GM13977 (cell line): ENCODE measurements around the gene PGBD5.

Source experiments
- DNase-seq: peaks from one replicate; pipeline ENCODE4 v3.0.0; 2012; ENCODE audit warnings: low spot score
- in situ Hi-C: fragments of 300-500 bp; cut with MboI; formaldehyde crosslinking; loops from one replicate; pipeline ENCODE4 v1.12.0; 2022; ENCODE audit warnings: low sequenced_read_pairs, low pct_unique_long_range_greater_than_20kb, mixed read lengths, inconsistent platforms; ENCODE audit not compliant: unreplicated experiment
- TF ChIP-seq, protein P1 (sequence below): IDR thresholded peaks from 2 replicates; pipeline ENCODE4 v1.5.1; 2012; ENCODE audit warnings: mild to moderate bottlenecking, control low read depth; ENCODE audit not compliant: insufficient read depth; ENCODE audit errors: extremely low read depth, missing control alignments

Gene PGBD5

DNA sequence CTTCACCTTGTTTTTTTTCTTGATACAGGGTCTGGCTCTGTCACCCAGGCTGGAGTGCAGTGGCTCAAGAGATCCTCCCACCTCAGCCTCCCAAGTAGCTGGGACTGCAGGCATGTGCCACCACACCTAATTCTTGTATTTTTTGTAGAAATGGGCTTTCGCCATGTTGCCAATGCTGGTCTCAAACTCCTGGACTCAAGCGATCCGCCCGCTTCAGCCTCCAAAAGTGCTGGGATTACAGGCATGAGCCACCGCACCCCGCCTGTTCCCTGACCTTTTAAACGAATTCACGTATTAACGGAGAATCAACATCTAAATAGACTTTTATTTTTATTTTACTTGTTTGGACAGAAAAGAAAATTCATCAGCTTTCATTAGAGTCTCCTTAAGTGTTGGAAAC is 104.8 kb downstream of the PGBD5 start:
- in situ Hi-C loops = loop anchor here (25.0 kb wide), 2 partner anchors 659 to 1059 kb away; partner anchors contain the start of gene RAB4A
- TF ChIP-seq, protein P1, sequence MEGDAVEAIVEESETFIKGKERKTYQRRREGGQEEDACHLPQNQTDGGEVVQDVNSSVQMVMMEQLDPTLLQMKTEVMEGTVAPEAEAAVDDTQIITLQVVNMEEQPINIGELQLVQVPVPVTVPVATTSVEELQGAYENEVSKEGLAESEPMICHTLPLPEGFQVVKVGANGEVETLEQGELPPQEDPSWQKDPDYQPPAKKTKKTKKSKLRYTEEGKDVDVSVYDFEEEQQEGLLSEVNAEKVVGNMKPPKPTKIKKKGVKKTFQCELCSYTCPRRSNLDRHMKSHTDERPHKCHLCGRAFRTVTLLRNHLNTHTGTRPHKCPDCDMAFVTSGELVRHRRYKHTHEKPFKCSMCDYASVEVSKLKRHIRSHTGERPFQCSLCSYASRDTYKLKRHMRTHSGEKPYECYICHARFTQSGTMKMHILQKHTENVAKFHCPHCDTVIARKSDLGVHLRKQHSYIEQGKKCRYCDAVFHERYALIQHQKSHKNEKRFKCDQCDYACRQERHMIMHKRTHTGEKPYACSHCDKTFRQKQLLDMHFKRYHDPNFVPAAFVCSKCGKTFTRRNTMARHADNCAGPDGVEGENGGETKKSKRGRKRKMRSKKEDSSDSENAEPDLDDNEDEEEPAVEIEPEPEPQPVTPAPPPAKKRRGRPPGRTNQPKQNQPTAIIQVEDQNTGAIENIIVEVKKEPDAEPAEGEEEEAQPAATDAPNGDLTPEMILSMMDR = no peak
- no peak for DNase-seq

DNA sequence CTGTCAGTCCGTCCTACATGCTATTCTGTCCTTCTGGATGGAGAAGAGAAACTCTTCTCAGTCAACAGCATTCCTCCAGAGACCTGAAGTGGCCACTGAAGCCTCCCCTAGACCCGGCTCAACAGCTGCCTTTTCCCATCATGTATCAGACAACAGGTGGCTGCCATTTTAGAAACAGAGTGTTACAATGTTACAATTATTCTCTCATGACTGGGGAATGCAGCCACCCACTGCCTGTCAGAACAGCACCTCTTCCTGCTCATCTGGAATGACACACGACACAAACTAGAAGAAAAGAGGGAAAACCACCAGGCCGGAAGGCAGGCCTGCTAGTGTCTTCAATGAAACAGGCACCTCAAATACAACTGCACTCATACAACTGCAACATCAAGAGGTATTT is 105.3 kb downstream of the PGBD5 start:
- in situ Hi-C loops = loop anchor here (25.0 kb wide), 2 partner anchors 659 to 1059 kb away; partner anchors contain the start of gene RAB4A
- no peak for DNase-seq
- TF ChIP-seq, protein P1 = no peak

DNA sequence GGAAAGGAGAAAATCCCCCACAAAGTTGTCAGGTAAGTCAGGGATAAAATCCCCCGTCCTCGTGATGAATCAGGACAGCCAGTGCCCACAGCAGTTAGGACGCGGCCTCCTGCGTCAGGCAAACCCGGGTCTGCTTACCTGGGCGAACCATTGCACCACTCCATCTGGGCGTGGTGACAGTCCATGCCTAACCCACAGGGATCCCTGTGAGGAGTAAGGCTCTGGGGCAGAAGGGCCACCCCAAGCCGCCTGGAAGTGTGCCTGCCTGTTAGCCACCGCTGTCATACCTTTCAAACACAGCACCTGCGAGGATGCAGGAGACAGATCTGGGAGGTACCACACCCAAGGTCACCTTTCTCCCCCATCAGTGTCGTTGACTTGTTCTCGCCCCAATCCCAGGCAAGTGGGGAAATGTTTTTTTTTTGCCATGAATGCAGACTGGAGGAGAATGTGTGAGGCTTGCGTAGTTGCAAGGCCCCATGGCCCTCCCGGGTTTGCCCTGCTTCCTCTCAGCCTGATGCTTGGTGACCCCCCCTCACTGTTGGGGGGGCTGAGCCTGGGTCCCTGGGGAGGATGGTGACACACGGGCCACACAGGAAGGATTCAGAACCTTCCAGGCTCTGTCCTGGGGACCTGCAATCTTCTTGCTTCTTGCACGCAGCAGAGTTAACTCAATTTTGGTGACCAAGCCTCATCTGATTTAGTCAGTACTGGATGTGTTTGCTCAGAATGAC is 107.0 kb downstream of the PGBD5 start:
- TF ChIP-seq, protein P1 = no peak
- in situ Hi-C loops = loop anchor here (25.0 kb wide), 2 partner anchors 657 to 1057 kb away; partner anchors contain the start of gene RAB4A
- DNase-seq = no peak

DNA sequence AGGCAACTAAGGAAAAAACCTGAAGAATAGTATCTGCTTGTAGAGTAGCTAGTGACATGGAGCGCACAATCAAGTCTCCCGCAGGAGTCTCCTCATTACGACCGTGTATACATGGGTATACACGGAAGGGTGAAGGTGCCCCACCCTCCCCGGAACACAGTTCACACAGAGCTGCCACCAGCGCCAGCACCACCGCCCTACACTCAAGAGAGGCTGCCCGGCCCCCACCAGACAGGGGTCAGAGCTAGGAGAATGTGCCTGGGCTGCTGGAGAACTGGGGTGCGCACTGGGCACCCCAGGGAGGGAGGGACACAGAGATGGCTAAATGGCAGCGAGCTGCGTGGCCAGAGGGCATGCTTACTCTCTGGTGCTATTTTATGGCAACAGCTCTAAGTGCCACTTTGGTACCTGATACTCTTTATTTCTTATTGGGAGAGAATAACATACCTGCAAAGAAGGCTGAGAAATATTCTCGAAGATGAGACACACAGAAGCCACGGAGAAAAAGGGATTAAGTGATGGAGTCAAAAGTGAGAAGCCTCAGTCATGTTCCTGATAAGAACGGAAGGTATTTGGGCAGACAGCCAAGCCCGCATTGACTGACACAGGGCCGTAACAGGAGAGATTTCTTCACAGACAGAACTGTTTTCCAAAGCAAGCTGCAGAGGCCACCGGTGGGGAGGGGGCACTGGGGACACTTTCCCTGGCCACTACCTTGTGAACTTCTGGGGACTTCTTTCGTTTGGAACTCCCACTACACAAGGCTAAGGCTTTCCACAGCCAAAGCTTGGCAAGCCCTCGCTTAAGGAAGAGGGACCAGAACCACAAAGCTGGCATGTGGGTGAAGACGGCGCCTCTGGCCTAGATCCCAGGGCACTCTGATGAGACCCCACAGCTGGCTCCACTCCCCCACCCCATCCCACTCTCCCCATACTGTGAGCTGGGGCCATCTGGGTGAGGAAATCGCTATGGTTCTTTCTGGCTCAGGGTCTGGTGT is 108.0 kb downstream of the PGBD5 start:
- TF ChIP-seq, protein P1 = no peak
- in situ Hi-C loops = loop anchor here (25.0 kb wide), 2 partner anchors 656 to 1056 kb away; partner anchors contain the start of gene RAB4A
- DNase-seq = no peak

DNA sequence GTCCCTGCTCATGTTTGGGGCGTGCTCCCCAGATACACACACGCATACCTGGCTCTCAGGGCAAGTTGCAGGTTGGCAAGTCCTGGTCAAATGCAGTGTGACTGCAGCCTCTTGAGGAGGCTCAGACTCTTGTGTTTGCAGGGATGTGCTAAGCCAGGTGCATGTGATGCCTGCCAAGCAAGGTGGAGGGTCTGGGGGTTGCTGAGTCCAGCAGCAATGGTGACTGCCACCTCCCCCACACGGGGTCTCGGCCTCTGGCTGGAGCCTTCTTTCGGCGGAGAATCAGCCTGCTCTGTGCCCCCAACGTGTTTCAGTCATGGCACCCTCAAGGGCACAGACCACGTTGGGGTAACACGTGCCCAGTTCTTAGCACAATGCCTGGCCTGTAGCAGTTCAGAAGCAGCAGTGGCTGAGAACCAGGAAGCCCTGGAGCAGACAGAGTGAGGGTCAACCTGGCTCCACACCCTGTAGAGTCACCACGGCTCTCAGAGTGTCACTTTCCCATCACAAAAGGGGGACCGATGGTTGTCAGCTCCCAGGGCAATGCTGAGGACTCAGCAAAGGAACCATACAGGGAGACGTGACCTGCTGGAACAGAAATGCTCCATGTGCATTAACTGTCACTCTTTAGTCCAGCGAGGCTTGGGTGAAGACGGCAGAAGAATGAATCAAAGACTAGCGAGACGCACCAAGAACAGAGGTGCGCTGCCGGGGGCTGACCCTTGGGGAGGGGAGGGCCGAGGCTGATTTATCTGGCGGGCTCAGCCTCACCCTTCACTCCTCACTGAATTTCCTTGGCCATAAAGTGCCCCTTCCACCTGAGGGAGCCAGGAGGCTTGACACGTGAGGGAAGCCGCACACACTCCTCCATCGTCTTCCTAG is 109.0 kb downstream of the PGBD5 start:
- in situ Hi-C loops = loop anchor here (25.0 kb wide), 2 partner anchors 655 to 1055 kb away; partner anchors contain the start of gene RAB4A
- no peak for DNase-seq
- TF ChIP-seq, protein P1 = no peak
